ENCODE results near the gene ZBP1. TPM values are rescaled to one million over a fixed set of nuclear protein-coding genes. Genes with fewer than 3 reads are reported as not detected.

Gene ZBP1
- total RNA-seq, 1 experiment from 2014 or later: 5.2 TPM

- no peak for DNase-seq (ENCODE audit: low read depth)
These were observed 61.5 kb downstream of the ZBP1 start for GRCh38 chr20:57558614-57559288.

GRCh38 chr20:57557926-57558613 is 62.2 kb downstream of the ZBP1 start:
- DNase-seq (ENCODE audit: low read depth): no peak

GRCh38 chr20:57556980-57557274 is 63.3 kb downstream of the ZBP1 start:
- no peak for DNase-seq (ENCODE audit: low read depth)

GRCh38 chr20:57555457-57556184 is 64.6 kb downstream of the ZBP1 start:
- no peak for DNase-seq (ENCODE audit: low read depth)

Other genes starting within 250 kb of the ZBP1 start
- 14.0 and 16.1 TPM in 2 replicates for gene RBM38, start 229.0 kb downstream of the ZBP1 start, total RNA-seq (2014; rRNA removed; shearing (Covaris generic))
- not detected in 2 replicates for gene CTCFL, start 95.3 kb downstream of the ZBP1 start, total RNA-seq (2014; rRNA removed; shearing (Covaris generic))
- gene PCK1, start 59.3 kb downstream of the ZBP1 start, total RNA-seq (2014; rRNA removed; shearing (Covaris generic)): not detected in 2 replicates
- 7.5 and 14.6 TPM in 2 replicates for gene PMEPA1, start 89.6 kb upstream of the ZBP1 start, total RNA-seq (2014; rRNA removed; shearing (Covaris generic))